ENCODE results near the gene SLC2A11.

- TF ChIP-seq POLR2A (IDR thresholded peaks at IDR 0.05; ENCODE audit: low read length) (peak; percentile 90), GATA1 (IDR thresholded peaks at IDR 0.05; ENCODE audit: low read depth, low read length) (no peak)
Observed at GRCh38 chr22:23893945-23894709, 36.5 kb downstream of the SLC2A11 start, which contains the start of gene MIF.
